Tibial nerve (tissue), 4 donors: ENCODE results near the gene PLXNB3.

Source experiments
- EP300 ChIP-seq, 2 donors: sonication (generic); formaldehyde crosslinking; IDR thresholded peaks; one replicate each; pipeline ENCODE4 v1.6.1; 2017; ENCODE audit warnings: antibody characterized with exemption in 2 of 2, mild to moderate bottlenecking in 1 of 2
- POLR2A ChIP-seq, 2 donors: fragments of 450-650 bp; IDR thresholded peaks; one replicate each; pipeline ENCODE4 v1.6.1; 2017; ENCODE audit warnings: antibody characterized with exemption in 2 of 2, mild to moderate bottlenecking in 2 of 2, moderate library complexity in 2 of 2
- TF ChIP-seq, protein P1 (sequence below), 5 experiments: fragments of 200-600 bp in 3 of 5; fragments of 450-650 bp in 2 of 5; sonication (generic) in 3 of 5; IDR thresholded peaks; one replicate each; pipeline ENCODE4 v1.5.1; 2016 to 2019; ENCODE audit warnings: antibody characterized with exemption in 5 of 5, mild to moderate bottlenecking in 3 of 5, moderate library complexity in 2 of 5

DNA sequence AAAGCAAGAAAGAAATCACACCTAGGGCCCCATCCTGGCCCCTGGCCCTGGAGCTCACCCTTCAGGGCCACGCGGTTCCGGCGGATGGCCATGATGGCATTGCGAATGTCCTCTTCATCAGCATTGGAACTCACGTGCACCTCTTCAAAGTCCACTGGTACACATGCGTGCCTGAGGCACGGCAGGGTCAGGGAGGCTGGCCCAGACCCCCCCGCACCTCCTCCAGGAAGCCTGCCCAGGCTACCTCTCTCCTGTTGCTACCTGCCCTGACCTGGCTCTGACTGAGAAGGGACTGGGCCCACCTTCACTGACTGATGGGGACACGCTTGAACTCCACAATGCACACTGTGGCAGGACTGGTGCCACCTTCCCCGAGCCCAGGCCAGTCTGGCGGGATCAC, 25.6 kb downstream of the PLXNB3 start:
- TF ChIP-seq, protein P1, sequence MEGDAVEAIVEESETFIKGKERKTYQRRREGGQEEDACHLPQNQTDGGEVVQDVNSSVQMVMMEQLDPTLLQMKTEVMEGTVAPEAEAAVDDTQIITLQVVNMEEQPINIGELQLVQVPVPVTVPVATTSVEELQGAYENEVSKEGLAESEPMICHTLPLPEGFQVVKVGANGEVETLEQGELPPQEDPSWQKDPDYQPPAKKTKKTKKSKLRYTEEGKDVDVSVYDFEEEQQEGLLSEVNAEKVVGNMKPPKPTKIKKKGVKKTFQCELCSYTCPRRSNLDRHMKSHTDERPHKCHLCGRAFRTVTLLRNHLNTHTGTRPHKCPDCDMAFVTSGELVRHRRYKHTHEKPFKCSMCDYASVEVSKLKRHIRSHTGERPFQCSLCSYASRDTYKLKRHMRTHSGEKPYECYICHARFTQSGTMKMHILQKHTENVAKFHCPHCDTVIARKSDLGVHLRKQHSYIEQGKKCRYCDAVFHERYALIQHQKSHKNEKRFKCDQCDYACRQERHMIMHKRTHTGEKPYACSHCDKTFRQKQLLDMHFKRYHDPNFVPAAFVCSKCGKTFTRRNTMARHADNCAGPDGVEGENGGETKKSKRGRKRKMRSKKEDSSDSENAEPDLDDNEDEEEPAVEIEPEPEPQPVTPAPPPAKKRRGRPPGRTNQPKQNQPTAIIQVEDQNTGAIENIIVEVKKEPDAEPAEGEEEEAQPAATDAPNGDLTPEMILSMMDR (IDR thresholded peaks at IDR 0.05): no peak
- TF ChIP-seq POLR2A (IDR thresholded peaks at IDR 0.05): no peak
- TF ChIP-seq EP300 (IDR thresholded peaks at IDR 0.05): no peak
